NB4 (cell line): ENCODE measurements around the gene GPN1.
"Not testable (repeated sequence)": the region's sequence is repeated elsewhere in the genome, so short reads cannot be mapped to it uniquely, and the experiment has no call there.

Source experiments
- DNase-seq: peaks from one replicate; pipeline ENCODE4 v3.0.0; 2010; ENCODE audit warnings: low read depth
- H3K4me3 ChIP-seq: one replicate; pipeline ENCODE4 v1.5.1; 2011; ENCODE audit warnings: mild to moderate bottlenecking, low read depth, low read length, moderate library complexity
- CTCF ChIP-seq: IDR thresholded peaks from one replicate; pipeline ENCODE4 v1.5.1; 2012; ENCODE audit warnings: low read depth, low read length
- MAX ChIP-seq: IDR thresholded peaks from 2 replicates; pipeline ENCODE4 v1.6.1; 2011; ENCODE audit warnings: low read depth, low read length
- MYC ChIP-seq: IDR thresholded peaks from 2 replicates; pipeline ENCODE4 v1.6.1; 2011; ENCODE audit warnings: low read depth, low read length
- POLR2A ChIP-seq: IDR thresholded peaks from 2 replicates; pipeline ENCODE4 v1.6.1; 2011; ENCODE audit warnings: mild to moderate bottlenecking; ENCODE audit not compliant: insufficient read length; ENCODE audit errors: extremely low read depth

Gene GPN1

DNA sequence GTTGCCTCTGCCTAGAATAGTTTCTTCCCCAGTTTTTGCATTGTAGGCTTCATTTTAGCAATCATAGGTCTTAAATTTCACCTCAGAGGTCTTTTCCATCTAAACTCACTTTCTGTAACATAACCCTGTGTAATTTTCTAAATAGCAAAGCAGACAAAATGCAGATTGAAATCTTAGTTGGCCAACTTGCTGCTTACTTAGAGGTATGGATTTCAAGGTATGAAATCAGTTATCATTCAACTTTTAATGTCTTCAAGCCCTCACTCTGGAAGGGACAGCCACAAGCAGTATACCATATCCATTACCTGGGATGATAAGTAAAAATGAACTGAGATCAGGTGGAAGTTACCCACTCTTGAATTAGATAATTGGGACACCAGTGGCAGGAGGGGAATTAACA, 3.9 kb upstream of the GPN1 start:
- H3K4me3 ChIP-seq, result no peak overlapping the region
- TF ChIP-seq MYC (no peak), MAX (no peak), CTCF (no peak), POLR2A (no peak)
- DNase-seq, result no peak

DNA sequence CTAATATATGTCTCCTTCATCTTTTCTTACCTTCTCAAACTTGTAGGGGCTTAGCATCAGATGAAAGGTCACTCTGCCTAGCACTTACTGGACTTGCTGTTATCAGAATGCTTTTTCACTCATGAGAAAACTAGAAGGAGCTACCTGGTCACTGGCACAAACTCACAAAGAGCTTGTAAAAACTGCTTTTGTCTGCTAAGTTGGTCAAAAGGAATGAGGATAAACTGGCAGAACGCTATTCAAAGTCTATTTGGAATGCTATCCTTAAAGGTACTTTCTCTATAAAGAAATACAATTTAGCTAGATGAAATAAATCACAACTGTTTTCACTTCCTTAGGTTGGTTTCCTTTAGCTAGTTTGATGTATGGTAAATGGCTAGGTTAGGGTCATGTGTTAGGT, 2.5 kb upstream of the GPN1 start:
- not testable (repeated sequence) for DNase-seq, H3K4me3 ChIP-seq

GRCh38 chr2:27626921-27627320, 1.9 kb upstream of the GPN1 start:
- not testable (repeated sequence) for H3K4me3 ChIP-seq
- peak; percentile 74 for DNase-seq

GRCh38 chr2:27627963-27628766, 685 bp upstream of the GPN1 start:
- peak overlapping the region; percentile 97 for H3K4me3 ChIP-seq
- TF ChIP-seq MAX (no peak), POLR2A (no peak), CTCF (no peak), MYC (no peak)

GRCh38 chr2:27630257-27630656, 1.4 kb downstream of the GPN1 start:
- not testable (repeated sequence) for DNase-seq, H3K4me3 ChIP-seq

More at GRCh38 chr2:27627963-27628766, 685 bp upstream of the GPN1 start:
- DNase-seq, result peak; percentile 77

GRCh38 chr2:27634291-27634690, 5.4 kb downstream of the GPN1 start:
- H3K4me3 ChIP-seq, result no peak overlapping the region
- TF ChIP-seq MAX (no peak), POLR2A (no peak), CTCF (no peak), MYC (no peak)
- DNase-seq, result no peak

GRCh38 chr2:27636766-27637165, 7.9 kb downstream of the GPN1 start:
- peak; percentile 9 for DNase-seq
- no peak for TF ChIP-seq MAX
- TF ChIP-seq POLR2A, result no peak
- no peak for TF ChIP-seq CTCF
- TF ChIP-seq MYC, result no peak
- H3K4me3 ChIP-seq, result no peak overlapping the region

DNA sequence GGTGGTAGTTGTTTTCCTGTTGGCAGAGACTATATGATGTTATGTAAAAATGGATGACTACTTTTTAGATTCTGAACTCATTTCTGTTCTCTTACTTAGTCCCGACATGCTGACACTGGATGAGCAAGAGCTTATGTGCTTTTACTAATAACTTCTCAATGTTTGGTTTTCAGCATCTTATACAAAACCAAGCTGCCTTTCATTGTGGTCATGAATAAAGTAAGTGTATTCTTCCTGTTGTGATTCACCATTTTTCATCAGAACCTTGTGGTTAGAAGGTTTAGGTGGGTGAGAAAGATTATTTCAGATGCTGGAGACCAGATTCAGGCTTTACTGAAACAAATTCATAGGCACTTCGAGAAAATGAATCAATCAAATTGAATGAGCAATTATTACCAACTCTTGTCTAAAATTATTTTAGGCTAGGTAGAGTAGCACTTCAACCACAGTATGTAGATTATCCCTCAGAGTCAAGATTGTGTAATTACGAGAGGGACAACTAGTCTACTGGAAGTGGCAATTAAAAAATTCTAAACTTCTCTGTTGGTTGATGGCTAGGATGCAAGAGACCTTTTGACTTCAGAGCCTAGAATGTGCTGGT, 9.3 kb downstream of the GPN1 start:
- no peak overlapping the region for H3K4me3 ChIP-seq
- TF ChIP-seq MYC, result no peak
- TF ChIP-seq MAX, result no peak
- TF ChIP-seq POLR2A, result no peak
- no peak for DNase-seq
